GM23248 (cell line): Measurements from ENCODE around the gene TSPAN3. TPM values are rescaled to one million over a fixed set of nuclear protein-coding genes. Genes with fewer than 3 reads are reported as not detected.

Experiments
- DNase-seq: peaks from one replicate; pipeline ENCODE4 v3.0.0-alpha.2; 2015
- H2AFZ ChIP-seq: fragments of 200-600 bp; sonication (generic); 2 replicates; pipeline ENCODE4 v1.6.1; 2016; ENCODE audit warnings: antibody characterized with exemption
- H3F3A ChIP-seq: fragments of 200-600 bp; sonication (generic); 2 replicates; pipeline ENCODE4 v1.6.1; 2016; ENCODE audit warnings: mild to moderate bottlenecking, antibody characterized with exemption, mixed run types; ENCODE audit not compliant: insufficient read depth
- H3K27ac ChIP-seq: fragments of 200-600 bp; sonication (generic); 2 replicates; pipeline ENCODE4 v1.5.1; 2016; ENCODE audit warnings: mild to moderate bottlenecking
- H3K27me3 ChIP-seq: fragments of 200-600 bp; sonication (generic); replicated peaks from 2 replicates; pipeline ENCODE4 v1.6.1; 2016; ENCODE audit warnings: mild to moderate bottlenecking; ENCODE audit not compliant: insufficient read depth
- H3K36me3 ChIP-seq: fragments of 200-600 bp; sonication (generic); 2 replicates; pipeline ENCODE4 v1.6.1; 2016; ENCODE audit warnings: low read depth, mild to moderate bottlenecking
- H3K4me1 ChIP-seq: fragments of 200-600 bp; sonication (generic); 2 replicates; pipeline ENCODE4 v1.6.1; 2016; ENCODE audit warnings: mild to moderate bottlenecking; ENCODE audit not compliant: insufficient read depth
- H3K4me2 ChIP-seq: fragments of 200-600 bp; sonication (generic); one replicate; pipeline ENCODE4 v1.6.1; 2016; ENCODE audit warnings: mild to moderate bottlenecking; ENCODE audit not compliant: unreplicated experiment
- H3K4me3 ChIP-seq: fragments of 200-600 bp; sonication (generic); 2 replicates; pipeline ENCODE4 v1.5.1; 2016; ENCODE audit warnings: mild to moderate bottlenecking
- H3K79me2 ChIP-seq: fragments of 200-600 bp; sonication (generic); 2 replicates; pipeline ENCODE4 v1.6.1; 2016; ENCODE audit warnings: mild to moderate bottlenecking; ENCODE audit not compliant: insufficient read depth
- H3K9ac ChIP-seq: fragments of 200-600 bp; sonication (generic); 2 replicates; pipeline ENCODE4 v1.6.1; 2016; ENCODE audit warnings: mild to moderate bottlenecking
- H3K9me2 ChIP-seq: fragments of 200-600 bp; sonication (generic); 2 replicates; pipeline ENCODE4 v1.6.1; 2016; ENCODE audit warnings: mixed run types, mild to moderate bottlenecking, moderate library complexity; ENCODE audit not compliant: insufficient read depth
- H3K9me3 ChIP-seq: fragments of 200-600 bp; sonication (generic); one replicate; pipeline ENCODE4 v1.6.1; 2017; ENCODE audit warnings: low read depth
- H4K20me1 ChIP-seq: fragments of 200-600 bp; sonication (generic); 2 replicates; pipeline ENCODE4 v1.6.0; 2016; ENCODE audit not compliant: insufficient read depth
- EZH2 ChIP-seq: fragments of 200-600 bp; sonication (generic); IDR thresholded peaks from 2 replicates; pipeline ENCODE4 v1.6.1; 2018; ENCODE audit warnings: antibody characterized with exemption, mild to moderate bottlenecking; ENCODE audit not compliant: insufficient read depth, poor library complexity, severe bottlenecking
- EZH2phosphoT487 ChIP-seq: fragments of 200-600 bp; sonication (generic); IDR thresholded peaks from 2 replicates; pipeline ENCODE4 v1.6.1; 2018; ENCODE audit warnings: antibody characterized with exemption, moderate library complexity, mild to moderate bottlenecking, low read depth; ENCODE audit not compliant: insufficient read depth
- WGBS, 2 experiments: methylation state at CpG; one replicate each; pipeline ENCODE4 v1.1.6; 2015 to 2017; ENCODE audit warnings: low lambda C conversion rate in 2 of 2, low coverage in 1 of 2; ENCODE audit errors: missing lambda C conversion rate in 2 of 2; 5-methylcytosine and 5-hydroxymethylcytosine counted together
- in situ Hi-C: fragments of 300-500 bp; cut with MboI; formaldehyde crosslinking; loops from 2 replicates; pipeline ENCODE4 v1.15.0; 2020
- polyA plus RNA-seq: library from polyadenylated mRNA; unstranded; fragments of >200 nt; fragmentation: Nextera tagmentation; extraction: Ambion mirVana; gene quantifications from 2 replicates; pipeline ENCODE4 v1.2.1, GENCODE V29; 2016
- total RNA-seq: library from RNA; depleted of rRNA; stranded (reverse); fragments of >200 nt; shearing (Covaris generic); gene quantifications from 2 replicates; pipeline ENCODE4 v1.2.3, GENCODE V29; 2014

TSPAN3 gene
- total and polyA plus RNA-seq, 2 experiments from 2014 or later: 307 to 321 TPM

- Histone ChIP-seq H3K27me3 (no peaks in the 10 kb centered on the region), H3F3A (peaks cover 52% of the 10 kb centered on the region), H3K36me3 (0 out of 2 replicates have a peak, but pooled peaks cover 5% of the 10 kb centered on the region), H4K20me1 (no peaks in the 10 kb centered on the region), H3K4me2 (peak overlapping the region; percentile 81), H3K4me1 (peaks cover 71% of the 10 kb centered on the region), H3K9me2 (no peaks in the 10 kb centered on the region), H3K4me3 (0 out of 2 replicates have a peak overlapping the region, but pooled peaks have one; percentile 16), H3K9ac (no peak overlapping the region), H3K9me3 (no peaks in the 10 kb centered on the region), H2AFZ (no peak overlapping the region), H3K79me2 (peaks cover 83% of the 10 kb centered on the region), H3K27ac (peak overlapping the region; percentile 68; the same call in 1 of the 2 replicates)
- peak; percentile 47 for DNase-seq
- in situ Hi-C loops: no loop called here
- WGBS, 2 experiments: 18 to 22% methylated on average over 2 of the region's 2 CpGs
- TF ChIP-seq EZH2phosphoT487: no peak
- TF ChIP-seq EZH2: no peak
These were observed 11.0 kb downstream of the TSPAN3 start for GRCh38 chr15:77059786-77060361.

- no peaks in the 10 kb centered on the region for H4K20me1 ChIP-seq
- in situ Hi-C loops: no loop called here
These were observed 12.4 kb downstream of the TSPAN3 start for GRCh38 chr15:77058468-77058867.

GRCh38 chr15:77057685-77058084 lies 13.2 kb downstream of the TSPAN3 start:
- H3K9ac ChIP-seq: no peak overlapping the region
- peaks cover 78% of the 10 kb centered on the region for H3K79me2 ChIP-seq
- H3K27ac ChIP-seq: no peak overlapping the region
- no peak overlapping the region for H2AFZ ChIP-seq
- H3K4me2 ChIP-seq: peak overlapping the region; percentile 13
- H3K4me3 ChIP-seq: no peak overlapping the region
- H3F3A ChIP-seq: peaks cover 38% of the 10 kb centered on the region
- peaks cover 49% of the 10 kb centered on the region for H3K4me1 ChIP-seq
- H4K20me1 ChIP-seq: no peaks in the 10 kb centered on the region
- WGBS, 2 experiments: 83% methylated on average over 4 of the region's 4 CpGs
- 0 out of 2 replicates have a peak, but pooled peaks cover 5% of the 10 kb centered on the region for H3K36me3 ChIP-seq
- TF ChIP-seq EZH2phosphoT487 (no peak), EZH2 (no peak)
- H3K27me3 ChIP-seq: no peaks in the 10 kb centered on the region
- DNase-seq: no peak
- in situ Hi-C loops: no loop called here
- no peaks in the 10 kb centered on the region for H3K9me2 ChIP-seq
- no peaks in the 10 kb centered on the region for H3K9me3 ChIP-seq

More at GRCh38 chr15:77058468-77058867, 12.4 kb downstream of the TSPAN3 start:
- Histone ChIP-seq H3K79me2 (peaks cover 85% of the 10 kb centered on the region), H3K9ac (no peak overlapping the region), H3K4me1 (peaks cover 57% of the 10 kb centered on the region), H3K9me2 (no peaks in the 10 kb centered on the region), H3K27me3 (no peaks in the 10 kb centered on the region), H3K4me3 (no peak overlapping the region), H3F3A (peaks cover 39% of the 10 kb centered on the region), H2AFZ (no peak overlapping the region), H3K27ac (no peak overlapping the region), H3K36me3 (0 out of 2 replicates have a peak, but pooled peaks cover 5% of the 10 kb centered on the region), H3K9me3 (no peaks in the 10 kb centered on the region), H3K4me2 (no peak overlapping the region)
- WGBS, 2 experiments: 98% methylated on average over 4 of the region's 4 CpGs
- no peak for TF ChIP-seq EZH2phosphoT487
- no peak for TF ChIP-seq EZH2
- DNase-seq: no peak

GRCh38 chr15:77057072-77057471 lies 13.8 kb downstream of the TSPAN3 start:
- 92 to 100% methylated on average over 1 of the region's 1 CpG for WGBS, 2 experiments
- no peaks in the 10 kb centered on the region for H3K27me3 ChIP-seq
- no peaks in the 10 kb centered on the region for H4K20me1 ChIP-seq
- H3F3A ChIP-seq: peaks cover 32% of the 10 kb centered on the region
- peaks cover 43% of the 10 kb centered on the region for H3K4me1 ChIP-seq
- H2AFZ ChIP-seq: no peak overlapping the region
- no peak overlapping the region for H3K27ac ChIP-seq
- H3K9ac ChIP-seq: no peak overlapping the region
- peaks cover 72% of the 10 kb centered on the region for H3K79me2 ChIP-seq
- 0 out of 2 replicates have a peak, but pooled peaks cover 5% of the 10 kb centered on the region for H3K36me3 ChIP-seq
- TF ChIP-seq EZH2: no peak
- no peak for TF ChIP-seq EZH2phosphoT487
- in situ Hi-C loops: no loop called here
- H3K9me2 ChIP-seq: no peaks in the 10 kb centered on the region
- DNase-seq: no peak
- no peaks in the 10 kb centered on the region for H3K9me3 ChIP-seq
- H3K4me2 ChIP-seq: peak overlapping the region; percentile 13
- H3K4me3 ChIP-seq: no peak overlapping the region
